ENCODE measurements around the gene NTRK2. TPM values are rescaled to one million over a fixed set of nuclear protein-coding genes. Genes with fewer than 3 reads are reported as not detected.

Gene NTRK2
- total RNA-seq, 1 donor from 2014 or later: 0.02 TPM

GRCh38 chr9:84971571-84971970 lies 302.0 kb downstream of the NTRK2 start:
- no peak overlapping the region for H3K27ac Mint-ChIP-seq
- H3K9me3 Mint-ChIP-seq: no peaks in the 10 kb centered on the region
- Histone ChIP-seq H3K4me2 (no peak overlapping the region), H3K9ac (no peak overlapping the region), H3K4me3 (no peak overlapping the region), H4K20me1 (ENCODE audit: low read depth) (no peaks in the 10 kb centered on the region), H3K79me2 (ENCODE audit: low read depth) (no peaks in the 10 kb centered on the region), H2AFZ (replicated peaks) (no peak overlapping the region), H3K27ac (no peak overlapping the region), H3K9me3 (ENCODE audit: low read depth) (no peaks in the 10 kb centered on the region), H3K4me1 (no peaks in the 10 kb centered on the region), H3F3A (ENCODE audit: low read depth) (no peaks in the 10 kb centered on the region), H3K27me3 (no peaks in the 10 kb centered on the region), H3K36me3 (no peaks in the 10 kb centered on the region)
- no peak overlapping the region for H3K4me3 Mint-ChIP-seq
- H3K27me3 Mint-ChIP-seq (ENCODE audit: insufficient read depth, low read depth): peaks cover 2% of the 10 kb centered on the region
- TF ChIP-seq EZH2 (IDR thresholded peaks at IDR 0.05): no peak
- TF ChIP-seq, protein P1, sequence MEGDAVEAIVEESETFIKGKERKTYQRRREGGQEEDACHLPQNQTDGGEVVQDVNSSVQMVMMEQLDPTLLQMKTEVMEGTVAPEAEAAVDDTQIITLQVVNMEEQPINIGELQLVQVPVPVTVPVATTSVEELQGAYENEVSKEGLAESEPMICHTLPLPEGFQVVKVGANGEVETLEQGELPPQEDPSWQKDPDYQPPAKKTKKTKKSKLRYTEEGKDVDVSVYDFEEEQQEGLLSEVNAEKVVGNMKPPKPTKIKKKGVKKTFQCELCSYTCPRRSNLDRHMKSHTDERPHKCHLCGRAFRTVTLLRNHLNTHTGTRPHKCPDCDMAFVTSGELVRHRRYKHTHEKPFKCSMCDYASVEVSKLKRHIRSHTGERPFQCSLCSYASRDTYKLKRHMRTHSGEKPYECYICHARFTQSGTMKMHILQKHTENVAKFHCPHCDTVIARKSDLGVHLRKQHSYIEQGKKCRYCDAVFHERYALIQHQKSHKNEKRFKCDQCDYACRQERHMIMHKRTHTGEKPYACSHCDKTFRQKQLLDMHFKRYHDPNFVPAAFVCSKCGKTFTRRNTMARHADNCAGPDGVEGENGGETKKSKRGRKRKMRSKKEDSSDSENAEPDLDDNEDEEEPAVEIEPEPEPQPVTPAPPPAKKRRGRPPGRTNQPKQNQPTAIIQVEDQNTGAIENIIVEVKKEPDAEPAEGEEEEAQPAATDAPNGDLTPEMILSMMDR (IDR thresholded peaks at IDR 0.05): no peak
- TF ChIP-seq EZH2phosphoT487 (IDR thresholded peaks at IDR 0.05): no peak
- peaks cover 21% of the 10 kb centered on the region for H3K4me1 Mint-ChIP-seq
- H3K36me3 Mint-ChIP-seq: no peaks in the 10 kb centered on the region
- no peak for DNase-seq (ENCODE audit: low spot score)

DNA sequence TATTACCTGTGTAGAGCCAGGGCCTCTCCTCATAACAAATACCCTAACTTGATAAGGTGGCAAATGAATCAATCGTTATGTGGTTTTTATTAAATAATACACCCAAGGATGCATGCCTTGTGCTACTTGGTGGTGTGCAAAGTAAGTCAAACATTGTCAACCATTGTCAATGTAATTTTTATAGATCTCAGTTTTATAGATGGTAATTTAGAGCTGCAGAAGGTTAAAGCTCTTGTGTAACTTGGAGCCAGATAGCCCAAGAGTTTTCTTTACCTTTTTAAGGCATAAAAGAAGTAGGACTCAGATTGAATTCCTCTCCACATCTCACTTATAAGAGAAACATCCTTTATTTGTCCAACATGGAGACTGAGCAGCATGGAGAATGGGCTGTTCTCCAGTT lies 304.7 kb downstream of the NTRK2 start:
- no peaks in the 10 kb centered on the region for H3F3A ChIP-seq (ENCODE audit: low read depth)
- no peaks in the 10 kb centered on the region for H3K27me3 ChIP-seq
- Mint-ChIP-seq H3K4me1 (peaks cover 23% of the 10 kb centered on the region), H3K36me3 (no peaks in the 10 kb centered on the region), H3K4me3 (no peak overlapping the region), H3K27me3 (ENCODE audit: insufficient read depth, low read depth) (peaks cover 4% of the 10 kb centered on the region), H3K27ac (no peak overlapping the region), H3K9me3 (no peaks in the 10 kb centered on the region)
- no peak overlapping the region for H3K4me2 ChIP-seq
- H3K36me3 ChIP-seq: no peaks in the 10 kb centered on the region
- no peak overlapping the region for H2AFZ ChIP-seq (replicated peaks)
- H4K20me1 ChIP-seq (ENCODE audit: low read depth): no peaks in the 10 kb centered on the region
- H3K27ac ChIP-seq: no peak overlapping the region
- H3K79me2 ChIP-seq (ENCODE audit: low read depth): no peaks in the 10 kb centered on the region
- no peak overlapping the region for H3K9ac ChIP-seq
- no peaks in the 10 kb centered on the region for H3K4me1 ChIP-seq
- TF ChIP-seq EZH2phosphoT487 (IDR thresholded peaks at IDR 0.05) (no peak), EZH2 (IDR thresholded peaks at IDR 0.05) (no peak)
- TF ChIP-seq, protein P1 (IDR thresholded peaks at IDR 0.05): no peak
- H3K9me3 ChIP-seq (ENCODE audit: low read depth): no peaks in the 10 kb centered on the region
- DNase-seq (ENCODE audit: low spot score): no peak
- no peak overlapping the region for H3K4me3 ChIP-seq

DNA sequence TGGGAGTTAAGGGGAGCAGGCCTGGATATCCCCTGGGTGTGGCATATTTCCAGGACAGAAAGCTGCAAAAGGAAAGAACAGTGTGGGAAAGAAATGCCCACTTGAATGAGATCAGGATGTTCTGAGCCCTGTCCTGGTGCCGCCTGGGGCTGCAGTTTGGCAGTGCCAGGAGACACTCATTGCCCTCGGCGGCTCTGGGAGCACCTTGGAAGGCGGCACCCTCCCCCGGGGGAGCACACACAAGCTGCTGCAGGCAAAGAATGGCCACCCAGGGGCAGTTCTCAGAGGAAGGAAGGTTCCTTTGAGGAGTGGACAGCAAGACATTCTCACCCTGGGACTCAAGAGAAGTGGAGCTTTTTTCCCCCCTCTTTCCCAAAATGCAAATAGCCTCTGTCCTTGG lies 305.3 kb downstream of the NTRK2 start:
- TF ChIP-seq, protein P1 (IDR thresholded peaks at IDR 0.05): no peak
- TF ChIP-seq EZH2phosphoT487 (IDR thresholded peaks at IDR 0.05): no peak
- no peak for TF ChIP-seq EZH2 (IDR thresholded peaks at IDR 0.05)

More for the DNA sequence above, 305.3 kb downstream of the NTRK2 start:
- no peaks in the 10 kb centered on the region for H3F3A ChIP-seq (ENCODE audit: low read depth)
- H2AFZ ChIP-seq (replicated peaks): peak overlapping the region; percentile 35
- no peaks in the 10 kb centered on the region for H3K27me3 ChIP-seq
- H3K9me3 Mint-ChIP-seq: no peaks in the 10 kb centered on the region
- H3K27ac ChIP-seq: no peak overlapping the region
- no peak overlapping the region for H3K4me3 ChIP-seq
- H3K4me1 Mint-ChIP-seq: peaks cover 22% of the 10 kb centered on the region
- no peaks in the 10 kb centered on the region for H3K36me3 Mint-ChIP-seq
- H3K4me2 ChIP-seq: no peak overlapping the region
- H3K27me3 Mint-ChIP-seq (ENCODE audit: insufficient read depth, low read depth): peaks cover 4% of the 10 kb centered on the region
- H3K4me3 Mint-ChIP-seq: no peak overlapping the region
- H3K27ac Mint-ChIP-seq: peak overlapping the region; percentile 96
- no peaks in the 10 kb centered on the region for H4K20me1 ChIP-seq (ENCODE audit: low read depth)
- DNase-seq (ENCODE audit: low spot score): no peak
- H3K4me1 ChIP-seq: no peaks in the 10 kb centered on the region
- no peak overlapping the region for H3K9ac ChIP-seq
- H3K79me2 ChIP-seq (ENCODE audit: low read depth): no peaks in the 10 kb centered on the region
- H3K36me3 ChIP-seq: no peaks in the 10 kb centered on the region
- H3K9me3 ChIP-seq (ENCODE audit: low read depth): no peaks in the 10 kb centered on the region

Data from neural progenitor cell (in vitro differentiated cells).